T-helper 2 cell treated with Interferon-gamma antibody and Interleukin-4, amounts not matched to agents 5 μg/mL and 100 μg/mL, for 36 hours (primary cell): ENCODE results near the gene ADGRV1.

Experiments
- DNase-seq: peaks from one replicate; pipeline ENCODE4 v3.0.0; 2021; ENCODE audit warnings: low spot score
- H3K27ac Mint-ChIP-seq: one replicate; pipeline ENCODE4 v1.8.0; 2021; ENCODE audit warnings: mild to moderate bottlenecking, mixed read lengths
- H3K27me3 Mint-ChIP-seq: one replicate; pipeline ENCODE4 v1.8.0; 2021; ENCODE audit warnings: low read depth, mixed read lengths
- H3K36me3 Mint-ChIP-seq: one replicate; pipeline ENCODE4 v1.8.0; 2021; ENCODE audit warnings: low read depth, mixed read lengths
- H3K4me1 Mint-ChIP-seq: one replicate; pipeline ENCODE4 v1.8.0; 2021; ENCODE audit warnings: low read depth, mixed read lengths
- H3K4me3 Mint-ChIP-seq: one replicate; pipeline ENCODE4 v1.8.0; 2022; ENCODE audit warnings: mild to moderate bottlenecking, moderate library complexity, mixed read lengths
- H3K9me3 Mint-ChIP-seq: one replicate; pipeline ENCODE4 v1.8.0; 2021; ENCODE audit warnings: mixed read lengths

ADGRV1 gene

GRCh38 chr5:90545511-90545910 lies 13.1 kb upstream of the ADGRV1 start:
- Mint-ChIP-seq H3K27ac (no peak overlapping the region), H3K27me3 (peaks cover 30% of the 10 kb centered on the region), H3K4me3 (no peak overlapping the region), H3K36me3 (no peaks in the 10 kb centered on the region), H3K4me1 (peaks cover 2% of the 10 kb centered on the region), H3K9me3 (no peaks in the 10 kb centered on the region)
- no peak for DNase-seq

GRCh38 chr5:90546216-90546837 lies 12.3 kb upstream of the ADGRV1 start:
- Mint-ChIP-seq H3K27me3 (peaks cover 26% of the 10 kb centered on the region), H3K4me3 (no peak overlapping the region), H3K9me3 (no peaks in the 10 kb centered on the region), H3K36me3 (no peaks in the 10 kb centered on the region), H3K27ac (no peak overlapping the region), H3K4me1 (peaks cover 2% of the 10 kb centered on the region)
- no peak for DNase-seq

DNA sequence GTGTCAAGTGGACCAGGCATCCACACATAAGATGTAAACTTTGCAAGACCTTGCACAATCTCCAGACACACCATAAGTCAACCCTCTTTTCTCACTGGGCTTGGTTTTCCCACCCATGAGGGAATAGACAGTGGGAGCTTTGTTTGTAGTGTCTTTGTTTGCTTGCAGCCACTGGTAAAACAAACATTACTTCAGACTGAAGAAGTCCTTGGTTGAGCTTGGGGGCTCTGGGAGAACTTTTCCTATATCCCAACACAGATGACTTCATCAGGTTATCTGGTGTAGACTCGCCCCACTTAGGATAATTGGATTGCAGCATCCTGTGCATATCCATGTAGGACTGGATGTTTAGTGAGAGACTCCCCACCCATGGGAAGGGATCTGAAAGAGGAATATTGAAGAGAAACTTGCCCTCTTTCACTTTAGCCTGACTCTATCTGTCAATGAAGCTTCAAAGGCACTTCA lies 11.5 kb upstream of the ADGRV1 start:
- no peaks in the 10 kb centered on the region for H3K9me3 Mint-ChIP-seq
- H3K36me3 Mint-ChIP-seq, result no peaks in the 10 kb centered on the region

DNA sequence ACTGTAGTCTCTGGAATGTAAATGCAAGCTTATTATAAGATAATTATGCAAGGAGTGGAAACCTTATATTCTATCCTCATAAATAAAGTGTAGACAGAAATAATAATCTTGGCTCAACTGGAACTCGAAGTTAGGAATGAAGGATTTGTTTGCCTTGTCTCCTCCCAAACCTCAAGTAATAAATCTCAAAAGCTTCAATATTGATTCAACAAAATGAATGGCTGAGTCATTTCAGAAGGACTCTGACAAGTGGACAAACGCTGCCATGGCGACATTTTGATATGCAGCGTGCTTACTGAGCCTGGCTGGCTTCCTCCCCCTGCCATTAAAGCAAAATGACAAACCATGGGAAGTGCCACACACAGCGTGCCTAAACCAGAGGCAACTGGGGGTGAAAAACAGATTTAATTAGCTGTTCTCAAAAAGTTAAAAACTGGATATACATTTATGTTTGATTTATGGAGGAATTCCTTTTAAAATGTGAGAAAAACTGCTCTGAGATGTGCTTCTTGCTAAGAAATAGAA lies 10.5 kb upstream of the ADGRV1 start:
- Mint-ChIP-seq H3K4me1 (peaks cover 2% of the 10 kb centered on the region), H3K27ac (no peak overlapping the region), H3K27me3 (peaks cover 30% of the 10 kb centered on the region), H3K4me3 (no peak overlapping the region), H3K9me3 (no peaks in the 10 kb centered on the region), H3K36me3 (no peaks in the 10 kb centered on the region)
- no peak for DNase-seq

More for the DNA sequence above, 11.5 kb upstream of the ADGRV1 start:
- Mint-ChIP-seq H3K4me3 (no peak overlapping the region), H3K4me1 (peaks cover 2% of the 10 kb centered on the region), H3K27me3 (peaks cover 25% of the 10 kb centered on the region), H3K27ac (no peak overlapping the region)
- DNase-seq, result no peak

DNA sequence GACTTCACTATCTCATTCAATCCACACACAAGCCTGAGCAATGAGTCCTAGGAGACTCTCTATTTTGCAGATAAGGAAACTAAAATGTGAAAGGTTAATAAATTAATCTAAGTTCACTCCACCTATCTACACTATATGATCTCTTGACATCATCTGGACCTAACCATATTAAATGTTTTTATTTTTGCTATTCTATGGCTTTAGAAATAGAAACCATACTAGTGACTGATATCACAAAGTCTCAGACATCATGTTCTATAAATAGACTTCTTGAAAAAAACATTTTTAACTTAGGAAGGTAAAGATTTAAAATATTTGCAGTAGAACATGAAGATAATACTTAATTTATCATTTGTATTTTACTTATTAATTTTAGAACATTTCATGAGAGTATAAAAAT lies 9.4 kb upstream of the ADGRV1 start:
- Mint-ChIP-seq H3K9me3 (no peaks in the 10 kb centered on the region), H3K4me3 (no peak overlapping the region), H3K4me1 (peaks cover 2% of the 10 kb centered on the region), H3K27ac (no peak overlapping the region), H3K36me3 (no peaks in the 10 kb centered on the region), H3K27me3 (peaks cover 34% of the 10 kb centered on the region)
- no peak for DNase-seq

DNA sequence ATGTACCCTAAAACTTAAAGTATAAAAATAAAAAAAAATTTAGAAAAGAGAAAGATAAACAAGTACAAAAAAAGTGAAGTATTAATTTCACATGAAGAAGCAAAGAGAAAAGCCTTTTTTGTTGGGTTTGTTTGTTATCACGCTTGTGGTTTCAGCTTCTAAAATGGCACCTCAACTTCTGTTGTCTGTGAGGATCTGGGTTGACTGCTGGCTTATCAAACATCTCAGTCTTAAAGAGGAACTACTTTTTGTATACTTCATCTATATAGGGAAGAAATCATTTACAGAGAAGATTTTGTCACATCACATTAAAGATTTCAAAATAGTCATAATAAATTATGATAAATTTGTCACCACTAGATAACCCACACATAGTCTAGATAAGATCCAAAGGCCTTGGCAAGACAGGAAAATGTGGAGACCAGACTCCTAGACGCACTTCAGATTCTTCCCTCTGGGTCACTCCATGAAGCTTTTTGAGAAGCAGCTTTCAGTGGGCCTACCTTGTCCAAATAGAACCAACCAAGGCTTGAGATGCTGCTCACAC lies 8.8 kb upstream of the ADGRV1 start:
- Mint-ChIP-seq H3K4me3 (no peak overlapping the region), H3K4me1 (peaks cover 2% of the 10 kb centered on the region), H3K9me3 (no peaks in the 10 kb centered on the region), H3K36me3 (no peaks in the 10 kb centered on the region), H3K27ac (no peak overlapping the region), H3K27me3 (peaks cover 37% of the 10 kb centered on the region)
- no peak for DNase-seq

DNA sequence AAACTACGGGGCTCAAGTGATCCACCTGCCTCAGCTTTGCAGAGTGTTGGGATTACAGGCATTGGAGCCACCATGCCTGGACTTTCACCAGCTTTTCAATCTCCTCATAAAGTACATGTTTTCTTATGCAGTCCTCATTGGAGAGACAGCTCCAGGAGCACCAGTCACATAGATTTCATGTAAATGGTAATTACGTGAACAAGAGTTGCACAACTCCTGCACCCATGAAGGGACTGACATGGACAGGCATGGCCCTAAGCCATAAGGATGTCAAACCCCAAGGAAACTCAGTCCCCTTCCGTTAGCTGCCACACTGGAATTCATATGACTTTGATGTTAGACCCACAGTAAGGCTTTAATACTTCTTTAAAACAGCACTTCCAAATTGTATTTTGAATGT lies 7.6 kb upstream of the ADGRV1 start:
- Mint-ChIP-seq H3K27ac (no peak overlapping the region), H3K4me3 (no peak overlapping the region), H3K9me3 (no peaks in the 10 kb centered on the region), H3K27me3 (peaks cover 43% of the 10 kb centered on the region), H3K4me1 (peaks cover 2% of the 10 kb centered on the region), H3K36me3 (no peaks in the 10 kb centered on the region)
- DNase-seq, result no peak

GRCh38 chr5:90551376-90551775 lies 7.2 kb upstream of the ADGRV1 start:
- H3K27me3 Mint-ChIP-seq, result peaks cover 47% of the 10 kb centered on the region
- H3K4me3 Mint-ChIP-seq, result no peak overlapping the region
- DNase-seq, result no peak
- H3K9me3 Mint-ChIP-seq, result no peaks in the 10 kb centered on the region
- no peaks in the 10 kb centered on the region for H3K36me3 Mint-ChIP-seq
- peaks cover 2% of the 10 kb centered on the region for H3K4me1 Mint-ChIP-seq
- H3K27ac Mint-ChIP-seq, result no peak overlapping the region

DNA sequence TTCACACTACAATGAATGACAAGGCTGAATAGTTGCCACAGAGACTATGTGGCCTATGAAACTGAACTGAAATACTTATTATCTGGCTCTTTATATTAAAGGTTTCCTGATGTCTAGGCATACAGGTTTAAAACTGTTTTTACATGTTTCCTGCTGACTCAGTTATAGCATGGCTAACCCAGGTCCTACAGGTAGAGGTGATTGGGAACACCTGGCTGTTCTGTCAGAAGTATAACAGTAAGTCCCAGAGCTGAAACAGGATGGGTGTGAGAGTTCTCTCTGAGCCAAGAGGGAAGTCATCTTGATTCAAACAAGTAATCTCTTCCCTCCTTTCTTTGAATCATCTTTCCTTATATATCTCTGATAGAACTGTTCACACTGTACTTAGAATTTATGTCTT lies 4.9 kb upstream of the ADGRV1 start:
- H3K36me3 Mint-ChIP-seq, result no peaks in the 10 kb centered on the region
- no peak overlapping the region for H3K4me3 Mint-ChIP-seq
- H3K9me3 Mint-ChIP-seq, result no peaks in the 10 kb centered on the region
- H3K4me1 Mint-ChIP-seq, result peaks cover 8% of the 10 kb centered on the region
- DNase-seq, result no peak
- H3K27ac Mint-ChIP-seq, result no peak overlapping the region
- H3K27me3 Mint-ChIP-seq, result peaks cover 62% of the 10 kb centered on the region

DNA sequence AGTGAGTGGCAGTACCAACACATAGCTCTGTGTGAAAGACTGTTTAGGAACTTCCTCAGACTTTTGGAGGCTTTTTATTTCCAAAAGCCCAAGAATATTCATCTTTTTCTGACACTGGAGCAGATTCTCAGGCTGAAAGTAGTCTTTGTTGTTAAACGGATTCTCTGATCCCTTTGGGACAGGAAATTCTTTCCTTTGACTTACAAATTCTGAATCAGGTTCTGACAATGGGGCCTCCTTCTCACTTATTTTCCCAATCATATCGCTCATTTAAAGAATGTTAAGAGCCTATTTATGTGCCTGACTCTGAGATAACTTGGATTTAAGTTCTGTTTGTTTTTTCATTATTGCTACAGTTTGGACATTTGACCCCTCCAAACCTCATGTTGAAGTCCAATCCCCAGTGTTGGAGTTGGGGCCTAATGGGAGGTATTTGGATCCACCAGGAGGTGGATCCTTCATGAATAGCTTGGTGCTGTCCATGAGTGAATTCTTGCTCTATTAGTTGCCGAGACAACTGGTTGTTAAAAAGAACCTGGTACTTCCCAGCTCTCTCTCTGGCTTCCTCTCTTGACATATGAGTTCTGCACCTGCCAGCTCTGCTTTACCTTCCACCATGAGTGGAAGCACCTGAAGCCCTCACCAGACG lies 4.1 kb upstream of the ADGRV1 start:
- Mint-ChIP-seq H3K4me1 (peaks cover 11% of the 10 kb centered on the region), H3K9me3 (no peaks in the 10 kb centered on the region), H3K27me3 (peaks cover 67% of the 10 kb centered on the region), H3K36me3 (no peaks in the 10 kb centered on the region), H3K4me3 (no peak overlapping the region), H3K27ac (no peak overlapping the region)
- DNase-seq, result no peak

GRCh38 chr5:90555666-90556065 lies 2.9 kb upstream of the ADGRV1 start:
- no peak for DNase-seq
- no peak overlapping the region for H3K4me3 Mint-ChIP-seq
- H3K27me3 Mint-ChIP-seq, result peaks cover 73% of the 10 kb centered on the region
- no peaks in the 10 kb centered on the region for H3K9me3 Mint-ChIP-seq
- no peak overlapping the region for H3K27ac Mint-ChIP-seq
- no peaks in the 10 kb centered on the region for H3K36me3 Mint-ChIP-seq
- peaks cover 9% of the 10 kb centered on the region for H3K4me1 Mint-ChIP-seq

GRCh38 chr5:90557391-90557790 lies 1.2 kb upstream of the ADGRV1 start:
- no peaks in the 10 kb centered on the region for H3K9me3 Mint-ChIP-seq
- no peak overlapping the region for H3K4me3 Mint-ChIP-seq
- H3K27me3 Mint-ChIP-seq, result peaks cover 76% of the 10 kb centered on the region
- no peak overlapping the region for H3K27ac Mint-ChIP-seq
- H3K36me3 Mint-ChIP-seq, result no peaks in the 10 kb centered on the region
- H3K4me1 Mint-ChIP-seq, result peaks cover 9% of the 10 kb centered on the region
- no peak for DNase-seq

DNA sequence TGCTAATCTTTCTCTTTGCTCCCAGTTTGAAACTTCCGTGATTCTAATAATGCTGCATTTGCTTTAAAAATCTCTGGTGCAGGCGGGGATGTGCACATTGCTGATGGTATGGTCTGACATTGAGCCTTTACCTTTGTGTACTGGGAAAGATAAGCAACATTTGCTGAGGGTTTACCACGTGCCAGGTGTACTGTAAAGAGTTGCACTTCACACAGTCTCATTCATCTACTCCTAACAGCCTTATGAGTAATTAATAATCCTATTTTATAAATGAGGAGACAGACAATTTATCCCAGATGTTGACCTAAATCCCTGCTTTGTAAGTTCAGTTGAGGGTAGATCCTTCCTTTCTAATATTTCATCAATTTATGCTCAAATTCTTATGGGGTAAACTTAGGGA lies 726 bp upstream of the ADGRV1 start:
- no peak for DNase-seq
- Mint-ChIP-seq H3K27me3 (peaks cover 76% of the 10 kb centered on the region), H3K4me1 (peaks cover 9% of the 10 kb centered on the region), H3K27ac (no peak overlapping the region), H3K36me3 (no peaks in the 10 kb centered on the region), H3K9me3 (no peaks in the 10 kb centered on the region), H3K4me3 (peak overlapping the region; percentile 61)

- Mint-ChIP-seq H3K27me3 (peaks cover 54% of the 10 kb centered on the region), H3K4me3 (no peak overlapping the region), H3K36me3 (no peaks in the 10 kb centered on the region), H3K9me3 (no peaks in the 10 kb centered on the region), H3K4me1 (peaks cover 9% of the 10 kb centered on the region), H3K27ac (no peak overlapping the region)
- no peak for DNase-seq
Measured at GRCh38 chr5:90560771-90561170, 2.2 kb downstream of the ADGRV1 start.
